HL-60 (cell line): ENCODE measurements around the gene SLC12A2.

Experiments used
- DNase-seq, 2 experiments: peaks; one replicate each; pipeline ENCODE4 v3.0.0-alpha.2; 2010 to 2020; ENCODE audit warnings: low read depth in 1 of 2, low spot score in 1 of 2
- H3K27ac ChIP-seq: fragments of 250-450 bp; sonication (Bioruptor Pico); replicated peaks from 2 replicates; pipeline ENCODE4 v1.5.1; 2020; ENCODE audit warnings: mild to moderate bottlenecking, moderate library complexity
- H3K27me3 ChIP-seq: fragments of 250-450 bp; sonication (Bioruptor Pico); 2 replicates; pipeline ENCODE4 v1.5.1; 2021; ENCODE audit warnings: mild to moderate bottlenecking, moderate library complexity; ENCODE audit not compliant: insufficient read depth, poor library complexity, severe bottlenecking
- H3K4me3 ChIP-seq: replicated peaks from 2 replicates; pipeline ENCODE4 v1.5.1; 2011; ENCODE audit warnings: mild to moderate bottlenecking, control low read depth, low read length; ENCODE audit not compliant: insufficient read depth
- GABPA ChIP-seq: IDR thresholded peaks from 2 replicates; pipeline ENCODE4 v1.6.1; 2012; ENCODE audit warnings: low read depth
- POLR2AphosphoS5 ChIP-seq: IDR thresholded peaks from 2 replicates; pipeline ENCODE4 v1.6.1; 2012; ENCODE audit warnings: low read depth
- SPI1 ChIP-seq: IDR thresholded peaks from 2 replicates; pipeline ENCODE4 v1.6.1; 2012; ENCODE audit warnings: low read depth, mild to moderate bottlenecking, borderline replicate concordance
- TF ChIP-seq, protein P1 (sequence below): IDR thresholded peaks from 2 replicates; pipeline ENCODE4 v1.6.1; 2012; ENCODE audit warnings: low read depth; ENCODE audit not compliant: insufficient replicate concordance
- TF ChIP-seq, protein P2 (sequence below): IDR thresholded peaks from one replicate; pipeline ENCODE4 v1.5.1; 2011; ENCODE audit warnings: low read length, control low read depth, inconsistent platforms; ENCODE audit not compliant: insufficient read depth

Gene SLC12A2

DNA sequence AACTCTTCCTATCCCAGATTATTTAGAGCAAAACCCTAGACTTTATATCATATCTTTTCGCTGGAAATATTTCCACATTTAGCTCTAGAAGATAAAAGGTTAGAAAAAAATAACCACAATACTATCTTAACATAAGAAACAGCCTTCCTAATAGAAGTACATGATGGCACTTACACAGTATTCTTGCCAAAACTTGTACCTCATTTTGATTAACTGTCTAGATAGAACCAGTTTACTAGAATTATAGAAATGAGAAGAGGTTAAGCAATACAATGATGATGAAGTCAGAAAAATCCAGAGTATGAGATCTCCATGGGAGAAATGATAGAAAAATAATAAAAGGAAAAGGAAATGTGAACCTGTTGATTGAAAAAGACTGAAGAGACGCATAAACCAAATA, 63.1 kb downstream of the SLC12A2 start:
- H3K4me3 ChIP-seq = no peak overlapping the region
- TF ChIP-seq SPI1 (no peak), GABPA (no peak)
- TF ChIP-seq, protein P1, sequence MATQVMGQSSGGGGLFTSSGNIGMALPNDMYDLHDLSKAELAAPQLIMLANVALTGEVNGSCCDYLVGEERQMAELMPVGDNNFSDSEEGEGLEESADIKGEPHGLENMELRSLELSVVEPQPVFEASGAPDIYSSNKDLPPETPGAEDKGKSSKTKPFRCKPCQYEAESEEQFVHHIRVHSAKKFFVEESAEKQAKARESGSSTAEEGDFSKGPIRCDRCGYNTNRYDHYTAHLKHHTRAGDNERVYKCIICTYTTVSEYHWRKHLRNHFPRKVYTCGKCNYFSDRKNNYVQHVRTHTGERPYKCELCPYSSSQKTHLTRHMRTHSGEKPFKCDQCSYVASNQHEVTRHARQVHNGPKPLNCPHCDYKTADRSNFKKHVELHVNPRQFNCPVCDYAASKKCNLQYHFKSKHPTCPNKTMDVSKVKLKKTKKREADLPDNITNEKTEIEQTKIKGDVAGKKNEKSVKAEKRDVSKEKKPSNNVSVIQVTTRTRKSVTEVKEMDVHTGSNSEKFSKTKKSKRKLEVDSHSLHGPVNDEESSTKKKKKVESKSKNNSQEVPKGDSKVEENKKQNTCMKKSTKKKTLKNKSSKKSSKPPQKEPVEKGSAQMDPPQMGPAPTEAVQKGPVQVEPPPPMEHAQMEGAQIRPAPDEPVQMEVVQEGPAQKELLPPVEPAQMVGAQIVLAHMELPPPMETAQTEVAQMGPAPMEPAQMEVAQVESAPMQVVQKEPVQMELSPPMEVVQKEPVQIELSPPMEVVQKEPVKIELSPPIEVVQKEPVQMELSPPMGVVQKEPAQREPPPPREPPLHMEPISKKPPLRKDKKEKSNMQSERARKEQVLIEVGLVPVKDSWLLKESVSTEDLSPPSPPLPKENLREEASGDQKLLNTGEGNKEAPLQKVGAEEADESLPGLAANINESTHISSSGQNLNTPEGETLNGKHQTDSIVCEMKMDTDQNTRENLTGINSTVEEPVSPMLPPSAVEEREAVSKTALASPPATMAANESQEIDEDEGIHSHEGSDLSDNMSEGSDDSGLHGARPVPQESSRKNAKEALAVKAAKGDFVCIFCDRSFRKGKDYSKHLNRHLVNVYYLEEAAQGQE = no peak
- DNase-seq = no peak
- H3K27me3 ChIP-seq = no peaks in the 10 kb centered on the region
- H3K27ac ChIP-seq = no peak overlapping the region

DNA sequence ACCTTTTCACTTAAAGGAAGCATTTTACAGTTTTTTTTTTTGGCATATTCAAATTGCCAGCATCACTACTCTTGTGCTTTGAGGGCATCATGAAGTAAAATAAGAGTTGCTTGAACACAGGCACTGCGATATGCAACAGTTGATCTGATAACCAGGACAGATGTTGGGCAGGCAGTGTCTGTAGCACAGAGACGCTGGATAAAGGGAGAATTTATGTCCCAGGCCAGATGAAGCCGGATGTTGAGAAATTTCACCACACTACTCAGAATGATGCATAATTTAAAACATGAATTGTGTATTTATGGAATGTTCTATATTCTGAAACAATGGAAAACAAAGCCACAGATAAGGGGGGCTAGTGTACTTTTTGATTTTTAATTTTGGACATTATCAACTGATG, 71.4 kb downstream of the SLC12A2 start:
- Histone ChIP-seq H3K27me3 (no peaks in the 10 kb centered on the region), H3K4me3 (no peak overlapping the region), H3K27ac (no peak overlapping the region)
- DNase-seq = no peak
- TF ChIP-seq POLR2AphosphoS5 = no peak
- TF ChIP-seq, protein P2, sequence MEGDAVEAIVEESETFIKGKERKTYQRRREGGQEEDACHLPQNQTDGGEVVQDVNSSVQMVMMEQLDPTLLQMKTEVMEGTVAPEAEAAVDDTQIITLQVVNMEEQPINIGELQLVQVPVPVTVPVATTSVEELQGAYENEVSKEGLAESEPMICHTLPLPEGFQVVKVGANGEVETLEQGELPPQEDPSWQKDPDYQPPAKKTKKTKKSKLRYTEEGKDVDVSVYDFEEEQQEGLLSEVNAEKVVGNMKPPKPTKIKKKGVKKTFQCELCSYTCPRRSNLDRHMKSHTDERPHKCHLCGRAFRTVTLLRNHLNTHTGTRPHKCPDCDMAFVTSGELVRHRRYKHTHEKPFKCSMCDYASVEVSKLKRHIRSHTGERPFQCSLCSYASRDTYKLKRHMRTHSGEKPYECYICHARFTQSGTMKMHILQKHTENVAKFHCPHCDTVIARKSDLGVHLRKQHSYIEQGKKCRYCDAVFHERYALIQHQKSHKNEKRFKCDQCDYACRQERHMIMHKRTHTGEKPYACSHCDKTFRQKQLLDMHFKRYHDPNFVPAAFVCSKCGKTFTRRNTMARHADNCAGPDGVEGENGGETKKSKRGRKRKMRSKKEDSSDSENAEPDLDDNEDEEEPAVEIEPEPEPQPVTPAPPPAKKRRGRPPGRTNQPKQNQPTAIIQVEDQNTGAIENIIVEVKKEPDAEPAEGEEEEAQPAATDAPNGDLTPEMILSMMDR = no peak
- TF ChIP-seq, protein P1 = no peak

DNA sequence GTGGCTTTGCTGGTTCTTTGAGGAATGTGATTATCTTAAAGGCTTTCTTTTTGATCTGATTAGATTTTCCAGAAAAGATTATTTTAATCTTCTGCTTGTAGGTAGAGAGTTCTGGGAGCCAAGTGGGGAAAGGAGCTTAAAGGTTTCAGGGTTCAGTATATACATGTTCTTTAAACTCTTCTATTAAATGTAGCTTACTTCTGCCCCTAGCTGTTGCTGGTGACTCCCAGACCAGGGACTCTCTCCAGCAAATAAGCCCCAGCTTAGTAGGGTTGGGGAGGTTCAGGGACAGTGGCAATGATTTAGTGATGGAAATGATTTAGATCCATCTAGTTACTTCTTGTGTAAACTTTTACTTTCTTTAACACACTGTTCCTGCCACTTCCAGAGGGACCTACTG, 72.2 kb downstream of the SLC12A2 start:
- Histone ChIP-seq H3K4me3 (no peak overlapping the region), H3K27ac (no peak overlapping the region), H3K27me3 (no peaks in the 10 kb centered on the region)
- TF ChIP-seq GABPA (no peak), POLR2AphosphoS5 (no peak), SPI1 (no peak)
- TF ChIP-seq, protein P2 = no peak
- TF ChIP-seq, protein P1 = no peak
- DNase-seq = no peak

DNA sequence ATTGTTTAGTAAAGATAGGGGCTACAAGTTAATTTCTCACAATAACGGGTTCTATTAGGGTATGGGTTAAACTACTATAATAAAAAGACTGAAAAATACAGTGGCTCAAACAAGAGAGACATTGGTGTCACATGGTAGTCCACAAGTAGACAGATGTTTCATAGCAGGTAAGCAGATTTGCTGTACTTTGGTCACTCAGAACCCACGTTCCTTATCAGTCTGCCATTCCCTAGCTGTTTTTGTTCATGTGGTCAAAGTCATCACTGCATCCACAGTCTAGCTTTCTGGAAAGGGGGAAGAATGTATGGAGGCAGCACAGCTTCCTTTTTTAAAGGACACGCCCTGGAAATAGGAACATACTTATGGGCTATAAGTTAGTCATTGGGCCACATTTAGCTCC, 73.0 kb downstream of the SLC12A2 start:
- no peak for DNase-seq
- TF ChIP-seq SPI1 (no peak), GABPA (no peak), POLR2AphosphoS5 (no peak)
- TF ChIP-seq, protein P2 = no peak
- TF ChIP-seq, protein P1 = no peak
- Histone ChIP-seq H3K27ac (no peak overlapping the region), H3K27me3 (no peaks in the 10 kb centered on the region), H3K4me3 (no peak overlapping the region)
